Stimulated activated CD8-positive, alpha-beta memory T cell treated with anti-CD3 and anti-CD28 coated beads, Interleukin-15, amount 100 ng/mL, for 48 hours (primary cell): Measurements from ENCODE around the gene PTPRD.
A peak's percentile ranks its signal among the peaks of the same experiment; 100 is the strongest.
"Not testable (repeated sequence)": the region's sequence is repeated elsewhere in the genome, so short reads cannot be mapped to it uniquely, and the experiment has no call there.

Experiments used
- DNase-seq, 2 donors: peaks; one replicate each; pipeline ENCODE4 v3.0.0-alpha.2; 2020; ENCODE audit warnings: low read depth in 2 of 2

The PTPRD gene

GRCh38 chr9:9963841-9964240 lies 649.0 kb downstream of the PTPRD start:
- no peak for DNase-seq

GRCh38 chr9:9961934-9962333 lies 650.9 kb downstream of the PTPRD start:
- no peak for DNase-seq

- DNase-seq = no peak
These were observed 651.3 kb downstream of the PTPRD start for GRCh38 chr9:9961487-9961886.

- DNase-seq = no peak
These were observed 661.1 kb downstream of the PTPRD start for GRCh38 chr9:9951556-9952160.

- DNase-seq = no peak
These were observed 662.0 kb downstream of the PTPRD start for GRCh38 chr9:9950813-9951212.

GRCh38 chr9:9949978-9950377 lies 662.8 kb downstream of the PTPRD start:
- no peak for DNase-seq

- DNase-seq = no peak
These were observed 663.4 kb downstream of the PTPRD start for GRCh38 chr9:9949368-9949767.

- DNase-seq = no peak
These were observed 666.8 kb downstream of the PTPRD start for GRCh38 chr9:9945966-9946365.

- DNase-seq = peak; percentile 13 to 27
These were observed 669.9 kb downstream of the PTPRD start for GRCh38 chr9:9942764-9943424.

GRCh38 chr9:9938432-9938831 lies 674.4 kb downstream of the PTPRD start:
- DNase-seq = no peak

- not testable (repeated sequence) for DNase-seq
These were observed 681.3 kb downstream of the PTPRD start for GRCh38 chr9:9931464-9931863.

GRCh38 chr9:9924376-9924775 lies 688.4 kb downstream of the PTPRD start:
- DNase-seq = no peak

GRCh38 chr9:9921805-9922204 lies 691.0 kb downstream of the PTPRD start:
- no peak for DNase-seq

- no peak for DNase-seq
These were observed 692.3 kb downstream of the PTPRD start for GRCh38 chr9:9920425-9921060.

GRCh38 chr9:9919174-9919775 lies 693.5 kb downstream of the PTPRD start:
- no peak for DNase-seq

- DNase-seq = no peak
These were observed 695.4 kb downstream of the PTPRD start for GRCh38 chr9:9917400-9917799.

- no peak for DNase-seq
These were observed 698.6 kb downstream of the PTPRD start for GRCh38 chr9:9914174-9914573.

- no peak for DNase-seq
These were observed 699.4 kb downstream of the PTPRD start for GRCh38 chr9:9913276-9913832.

- DNase-seq = no peak
These were observed 700.3 kb downstream of the PTPRD start for GRCh38 chr9:9912459-9912858.

GRCh38 chr9:9905736-9906135 lies 707.1 kb downstream of the PTPRD start:
- DNase-seq = no peak

- no peak for DNase-seq
These were observed 708.8 kb downstream of the PTPRD start for GRCh38 chr9:9904041-9904440.

GRCh38 chr9:9901624-9902023 lies 711.2 kb downstream of the PTPRD start:
- no peak for DNase-seq

- DNase-seq = no peak
These were observed 719.0 kb downstream of the PTPRD start for GRCh38 chr9:9893837-9894236.
